Smooth muscle cell (in vitro differentiated cells): Measurements from ENCODE around the gene HDAC7. TPM values are rescaled to one million over a fixed set of nuclear protein-coding genes. Genes with fewer than 3 reads are reported as not detected.

ENCODE experiments used
- DNase-seq: peaks from one replicate; lab custom pipeline; 2025; ENCODE audit not compliant: unreplicated experiment; lab: John Stamatoyannopoulos, UW
- H2AFZ ChIP-seq: fragments of 200-600 bp; sonication (generic); 2 replicates; pipeline ENCODE4 v1.6.0; 2016; ENCODE audit warnings: antibody characterized with exemption, low read depth, mild to moderate bottlenecking
- H3F3A ChIP-seq: fragments of 200-600 bp; sonication (generic); 2 replicates; pipeline ENCODE4 v1.6.0; 2017; ENCODE audit warnings: antibody characterized with exemption, low read depth
- H3K27ac ChIP-seq: fragments of 200-600 bp; sonication (generic); 2 replicates; pipeline ENCODE4 v1.5.1; 2016; ENCODE audit warnings: low read depth, mild to moderate bottlenecking
- H3K27me3 ChIP-seq: fragments of 200-600 bp; sonication (generic); 2 replicates; pipeline ENCODE4 v1.6.1; 2016; ENCODE audit warnings: low read depth, mild to moderate bottlenecking
- H3K36me3 ChIP-seq: fragments of 200-600 bp; sonication (generic); 2 replicates; pipeline ENCODE4 v1.5.1; 2016; ENCODE audit warnings: low read depth
- H3K4me1 ChIP-seq: fragments of 200-600 bp; sonication (generic); 2 replicates; pipeline ENCODE4 v1.5.1; 2016; ENCODE audit warnings: low read depth
- H3K4me2 ChIP-seq: fragments of 200-600 bp; sonication (generic); 2 replicates; pipeline ENCODE4 v1.6.0; 2016; ENCODE audit warnings: mild to moderate bottlenecking
- H3K4me3 ChIP-seq: fragments of 200-600 bp; sonication (generic); 2 replicates; pipeline ENCODE4 v1.5.1; 2016; ENCODE audit warnings: mild to moderate bottlenecking
- H3K79me2 ChIP-seq: fragments of 200-600 bp; sonication (generic); 2 replicates; pipeline ENCODE4 v1.6.0; 2016; ENCODE audit warnings: low read depth, mild to moderate bottlenecking
- H3K9ac ChIP-seq: fragments of 200-600 bp; sonication (generic); 2 replicates; pipeline ENCODE4 v1.6.0; 2016; ENCODE audit warnings: low read depth
- H3K9me3 ChIP-seq: fragments of 200-600 bp; sonication (generic); replicated peaks from 2 replicates; pipeline ENCODE4 v1.5.1; 2016; ENCODE audit warnings: low read depth
- H4K20me1 ChIP-seq: fragments of 200-600 bp; sonication (generic); 2 replicates; pipeline ENCODE4 v1.6.0; 2016; ENCODE audit warnings: low read depth
- CTCF ChIP-seq: fragments of 200-600 bp; sonication (generic); IDR thresholded peaks from 2 replicates; pipeline ENCODE4 v1.5.1; 2017; ENCODE audit warnings: borderline replicate concordance, mild to moderate bottlenecking, antibody characterized with exemption; ENCODE audit not compliant: insufficient read depth, poor library complexity, severe bottlenecking
- WGBS: methylation state at CpG from one replicate; pipeline ENCODE4 v1.1.7; 2016; ENCODE audit warnings: low lambda C conversion rate; 5-methylcytosine and 5-hydroxymethylcytosine counted together
- polyA plus RNA-seq: library from polyadenylated mRNA; unstranded; fragments of >200 nt; fragmentation: Nextera tagmentation; extraction: Ambion mirVana; gene quantifications from 2 replicates; pipeline ENCODE4 v1.2.1, GENCODE V29; 2016
- total RNA-seq: library from RNA; depleted of rRNA; stranded (reverse); fragments of >200 nt; gene quantifications from 2 replicates; pipeline ENCODE4 v1.2.3, GENCODE V29; 2014

Gene HDAC7
- total and polyA plus RNA-seq, 2 experiments from 2014 or later, result 24.1 to 32.4 TPM

DNA sequence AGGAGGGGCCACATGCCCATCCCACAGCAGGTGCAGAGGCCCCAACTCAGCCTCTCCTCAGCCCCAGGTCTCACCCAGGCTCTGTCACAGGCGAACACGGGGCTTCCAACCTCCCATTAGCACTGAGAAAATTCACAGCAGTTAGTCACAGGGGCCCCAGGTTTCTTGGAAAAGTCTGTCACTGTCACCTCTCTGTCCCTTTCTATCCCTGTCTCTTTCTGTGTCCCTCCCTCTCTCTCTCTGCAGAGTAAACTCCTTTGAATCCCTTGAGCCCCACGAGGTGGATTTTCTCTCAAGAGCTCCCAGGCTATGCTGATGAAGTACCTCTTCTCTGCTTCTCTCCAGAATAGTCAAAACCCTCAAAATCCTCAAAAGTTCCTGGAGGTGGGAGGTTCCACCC is 80.4 kb downstream of the HDAC7 start:
- Histone ChIP-seq H3F3A (no peaks in the 10 kb centered on the region), H3K27me3 (no peaks in the 10 kb centered on the region), H3K4me1 (peaks cover 23% of the 10 kb centered on the region), H3K4me3 (no peak overlapping the region), H2AFZ (no peak overlapping the region), H3K9ac (no peak overlapping the region), H3K27ac (no peak overlapping the region), H4K20me1 (no peaks in the 10 kb centered on the region), H3K4me2 (no peak overlapping the region), H3K79me2 (no peaks in the 10 kb centered on the region), H3K36me3 (no peaks in the 10 kb centered on the region), H3K9me3 (no peaks in the 10 kb centered on the region)
- 86% methylated on average over 3 of the region's 3 CpGs for WGBS
- DNase-seq, result no peak
- TF ChIP-seq CTCF, result no peak

DNA sequence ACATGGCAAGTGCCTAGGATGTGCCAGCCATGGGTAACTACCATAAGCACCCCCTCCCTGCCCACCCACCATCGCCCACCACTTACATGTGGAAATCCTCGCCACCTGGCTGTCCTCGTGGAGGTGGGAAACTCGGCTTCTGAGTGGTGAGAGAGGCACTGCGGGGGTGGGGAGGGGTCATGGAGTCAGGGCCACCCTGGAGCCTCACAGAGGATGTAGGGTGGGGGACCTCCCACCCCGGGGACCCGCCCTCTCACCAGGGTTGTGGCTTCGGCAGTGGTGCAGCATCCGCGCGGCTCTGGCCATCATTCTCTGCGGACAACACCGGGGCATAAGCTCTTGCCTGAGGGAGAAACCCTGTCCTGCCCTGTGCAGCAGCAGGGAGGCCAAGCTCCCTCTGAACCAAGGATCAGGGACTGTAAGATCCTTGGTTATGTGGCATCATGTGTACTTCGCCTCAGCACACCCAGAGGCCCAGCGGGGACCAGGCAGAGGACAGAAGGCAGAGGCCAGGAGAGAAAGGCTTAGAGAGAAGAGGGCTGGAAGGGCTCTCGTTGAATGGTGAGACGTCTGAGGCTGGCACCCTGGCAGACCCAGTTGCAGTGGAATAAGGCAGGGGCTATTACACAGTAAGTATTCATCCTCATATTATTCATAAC is 81.6 kb downstream of the HDAC7 start:
- H4K20me1 ChIP-seq, result no peaks in the 10 kb centered on the region
- no peaks in the 10 kb centered on the region for H3K79me2 ChIP-seq
- H3K4me2 ChIP-seq, result no peak overlapping the region
- H3K9ac ChIP-seq, result no peak overlapping the region
- H3K9me3 ChIP-seq, result no peaks in the 10 kb centered on the region
- H3F3A ChIP-seq, result no peaks in the 10 kb centered on the region
- no peaks in the 10 kb centered on the region for H3K36me3 ChIP-seq
- no peak for TF ChIP-seq CTCF
- no peak for DNase-seq
- H3K27me3 ChIP-seq, result no peaks in the 10 kb centered on the region
- H3K4me1 ChIP-seq, result peaks cover 23% of the 10 kb centered on the region
- no peak overlapping the region for H3K27ac ChIP-seq
- no peak overlapping the region for H3K4me3 ChIP-seq
- no peak overlapping the region for H2AFZ ChIP-seq
- 89% methylated on average over 11 of the region's 17 CpGs for WGBS

DNA sequence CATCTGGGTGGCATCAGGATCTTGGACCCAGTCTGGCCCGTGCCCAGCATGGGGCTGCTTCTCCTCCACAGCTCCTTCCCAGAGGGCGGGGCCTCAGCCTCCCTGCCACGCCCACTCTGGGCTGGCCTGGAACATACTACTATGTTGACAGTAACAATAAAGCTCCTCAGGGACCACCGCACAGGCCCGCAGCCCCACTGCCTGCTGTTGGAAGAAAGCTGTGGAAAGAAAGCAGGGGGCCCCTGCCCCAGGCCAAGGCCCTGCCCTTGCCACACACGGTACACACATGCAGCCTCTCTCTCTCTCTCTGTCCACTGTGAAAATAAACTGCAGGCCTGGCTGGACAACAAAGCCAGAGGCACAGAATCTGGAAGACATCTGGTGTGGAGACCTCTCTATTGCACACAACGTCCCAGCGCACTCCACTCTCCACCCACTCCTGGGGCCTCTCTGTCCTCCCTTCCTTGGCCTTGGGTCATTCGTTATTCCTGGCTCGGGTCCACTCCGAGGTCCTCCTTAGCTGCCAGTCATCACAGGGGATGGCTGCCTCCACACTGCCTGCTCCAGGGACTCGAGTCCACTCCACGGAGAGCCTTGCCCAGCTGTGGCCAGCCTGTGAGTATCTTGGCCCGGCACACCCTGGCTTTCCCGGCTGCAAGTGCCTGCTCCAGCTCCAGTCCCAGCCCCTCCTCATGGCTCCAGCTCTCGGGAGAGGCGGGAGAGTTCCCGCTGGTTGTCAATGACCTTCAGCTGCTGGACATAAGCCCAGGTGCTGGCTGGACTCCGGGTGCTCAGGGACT is 82.6 kb downstream of the HDAC7 start:
- no peaks in the 10 kb centered on the region for H3K27me3 ChIP-seq
- no peaks in the 10 kb centered on the region for H3K79me2 ChIP-seq
- H3K4me3 ChIP-seq, result no peak overlapping the region
- no peaks in the 10 kb centered on the region for H3K9me3 ChIP-seq
- TF ChIP-seq CTCF, result no peak
- no peak overlapping the region for H3K27ac ChIP-seq
- no peaks in the 10 kb centered on the region for H4K20me1 ChIP-seq
- H3F3A ChIP-seq, result no peaks in the 10 kb centered on the region
- H3K9ac ChIP-seq, result no peak overlapping the region
- DNase-seq, result no peak
- H2AFZ ChIP-seq, result no peak overlapping the region
- H3K4me1 ChIP-seq, result peaks cover 23% of the 10 kb centered on the region
- no peaks in the 10 kb centered on the region for H3K36me3 ChIP-seq
- H3K4me2 ChIP-seq, result no peak overlapping the region
- 72% methylated on average over 19 of the region's 19 CpGs for WGBS
